Measurements from ENCODE around the gene HIGD1C.
"Not testable (repeated sequence)": the region's sequence is repeated elsewhere in the genome, so short reads cannot be mapped to it uniquely, and the experiment has no call there.

The HIGD1C gene

GRCh38 chr12:51012570-51013236, 60.4 kb downstream of the HIGD1C start:
- peak; percentile 63 for ATAC-seq
- TF ChIP-seq PPARA (CRISPR knock-in tag; IDR thresholded peaks at IDR 0.05; ENCODE audit: borderline replicate concordance) (no peak), ISL1 (CRISPR knock-in tag; IDR thresholded peaks at IDR 0.05) (peak; percentile 51)

DNA sequence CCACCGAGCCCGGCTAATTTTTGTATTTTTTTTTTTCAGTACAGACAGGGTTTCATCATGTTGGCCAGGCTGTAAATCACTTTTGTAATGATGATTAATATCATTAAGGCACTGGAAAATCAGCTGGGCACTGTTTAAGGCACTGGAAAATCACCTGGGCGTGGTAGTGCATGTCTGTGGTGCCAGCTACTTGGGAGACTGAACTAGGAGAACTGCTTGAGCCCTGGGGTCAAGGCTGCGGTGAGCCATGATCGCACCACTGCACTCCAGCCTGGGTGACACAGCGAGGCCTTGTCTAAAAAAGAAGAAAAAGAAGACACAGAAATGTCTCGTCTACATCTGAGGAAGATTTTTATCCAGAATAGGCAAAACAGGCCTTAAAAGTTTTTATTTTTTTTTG, 61.1 kb downstream of the HIGD1C start:
- ATAC-seq = no peak
- TF ChIP-seq ISL1 (CRISPR knock-in tag; IDR thresholded peaks at IDR 0.05) = no peak
- no peak for TF ChIP-seq CSDC2 (CRISPR knock-in tag; IDR thresholded peaks at IDR 0.05)

DNA sequence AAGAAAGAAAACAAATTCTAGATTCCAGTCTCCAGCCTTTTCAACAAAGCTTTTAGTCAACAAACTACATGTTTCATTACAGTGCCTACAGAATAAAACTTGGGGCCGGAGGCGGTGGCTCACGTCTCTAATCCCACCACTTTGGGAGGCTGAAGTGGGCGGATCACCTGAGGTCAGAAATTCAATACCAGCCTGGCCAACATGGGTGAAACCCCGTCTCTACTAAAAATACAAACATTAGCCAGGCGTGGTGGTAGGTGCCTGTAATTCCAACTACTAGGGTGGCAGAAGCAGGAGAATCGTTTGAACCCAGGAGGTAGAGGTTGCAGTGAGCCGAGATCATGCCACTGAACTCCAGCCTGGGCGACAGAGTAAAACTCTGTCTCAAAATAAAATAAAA, 62.1 kb downstream of the HIGD1C start:
- not testable (repeated sequence) for ATAC-seq

- no peak for ATAC-seq
- TF ChIP-seq ARNTL (CRISPR knock-in tag; IDR thresholded peaks at IDR 0.05; ENCODE audit: borderline replicate concordance, low read depth) (no peak), CSDC2 (CRISPR knock-in tag; IDR thresholded peaks at IDR 0.05) (no peak), ZNF565 (CRISPR knock-in tag; conservative IDR thresholded peaks at IDR 0.05; ENCODE audit: low read depth) (no peak), RARB (CRISPR knock-in tag; IDR thresholded peaks at IDR 0.05) (no peak), ZFP30 (CRISPR knock-in tag; IDR thresholded peaks at IDR 0.05) (no peak), ISL1 (CRISPR knock-in tag; IDR thresholded peaks at IDR 0.05) (no peak), GLIS3 (CRISPR knock-in tag; IDR thresholded peaks at IDR 0.05) (no peak), TCF4 (CRISPR knock-in tag; IDR thresholded peaks at IDR 0.05; ENCODE audit: borderline replicate concordance) (no peak), PPARA (CRISPR knock-in tag; IDR thresholded peaks at IDR 0.05; ENCODE audit: borderline replicate concordance) (no peak), ZNF70 (CRISPR knock-in tag; IDR thresholded peaks at IDR 0.05) (no peak), ZNF8 (CRISPR knock-in tag; IDR thresholded peaks at IDR 0.05) (no peak), PATZ1 (CRISPR knock-in tag; IDR thresholded peaks at IDR 0.05; ENCODE audit: borderline replicate concordance) (no peak), ZC3H10 (CRISPR knock-in tag; IDR thresholded peaks at IDR 0.05) (no peak), SNAI2 (CRISPR knock-in tag; IDR thresholded peaks at IDR 0.05) (no peak)
- TF ChIP-seq, protein P1, sequence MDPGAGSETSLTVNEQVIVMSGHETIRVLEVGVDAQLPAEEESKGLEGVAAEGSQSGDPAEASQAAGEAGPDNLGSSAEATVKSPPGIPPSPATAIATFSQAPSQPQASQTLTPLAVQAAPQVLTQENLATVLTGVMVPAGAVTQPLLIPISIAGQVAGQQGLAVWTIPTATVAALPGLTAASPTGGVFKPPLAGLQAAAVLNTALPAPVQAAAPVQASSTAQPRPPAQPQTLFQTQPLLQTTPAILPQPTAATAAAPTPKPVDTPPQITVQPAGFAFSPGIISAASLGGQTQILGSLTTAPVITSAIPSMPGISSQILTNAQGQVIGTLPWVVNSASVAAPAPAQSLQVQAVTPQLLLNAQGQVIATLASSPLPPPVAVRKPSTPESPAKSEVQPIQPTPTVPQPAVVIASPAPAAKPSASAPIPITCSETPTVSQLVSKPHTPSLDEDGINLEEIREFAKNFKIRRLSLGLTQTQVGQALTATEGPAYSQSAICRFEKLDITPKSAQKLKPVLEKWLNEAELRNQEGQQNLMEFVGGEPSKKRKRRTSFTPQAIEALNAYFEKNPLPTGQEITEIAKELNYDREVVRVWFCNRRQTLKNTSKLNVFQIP (CRISPR knock-in tag; IDR thresholded peaks at IDR 0.05; ENCODE audit: borderline replicate concordance, low read depth) = no peak
- TF ChIP-seq, protein P2, sequence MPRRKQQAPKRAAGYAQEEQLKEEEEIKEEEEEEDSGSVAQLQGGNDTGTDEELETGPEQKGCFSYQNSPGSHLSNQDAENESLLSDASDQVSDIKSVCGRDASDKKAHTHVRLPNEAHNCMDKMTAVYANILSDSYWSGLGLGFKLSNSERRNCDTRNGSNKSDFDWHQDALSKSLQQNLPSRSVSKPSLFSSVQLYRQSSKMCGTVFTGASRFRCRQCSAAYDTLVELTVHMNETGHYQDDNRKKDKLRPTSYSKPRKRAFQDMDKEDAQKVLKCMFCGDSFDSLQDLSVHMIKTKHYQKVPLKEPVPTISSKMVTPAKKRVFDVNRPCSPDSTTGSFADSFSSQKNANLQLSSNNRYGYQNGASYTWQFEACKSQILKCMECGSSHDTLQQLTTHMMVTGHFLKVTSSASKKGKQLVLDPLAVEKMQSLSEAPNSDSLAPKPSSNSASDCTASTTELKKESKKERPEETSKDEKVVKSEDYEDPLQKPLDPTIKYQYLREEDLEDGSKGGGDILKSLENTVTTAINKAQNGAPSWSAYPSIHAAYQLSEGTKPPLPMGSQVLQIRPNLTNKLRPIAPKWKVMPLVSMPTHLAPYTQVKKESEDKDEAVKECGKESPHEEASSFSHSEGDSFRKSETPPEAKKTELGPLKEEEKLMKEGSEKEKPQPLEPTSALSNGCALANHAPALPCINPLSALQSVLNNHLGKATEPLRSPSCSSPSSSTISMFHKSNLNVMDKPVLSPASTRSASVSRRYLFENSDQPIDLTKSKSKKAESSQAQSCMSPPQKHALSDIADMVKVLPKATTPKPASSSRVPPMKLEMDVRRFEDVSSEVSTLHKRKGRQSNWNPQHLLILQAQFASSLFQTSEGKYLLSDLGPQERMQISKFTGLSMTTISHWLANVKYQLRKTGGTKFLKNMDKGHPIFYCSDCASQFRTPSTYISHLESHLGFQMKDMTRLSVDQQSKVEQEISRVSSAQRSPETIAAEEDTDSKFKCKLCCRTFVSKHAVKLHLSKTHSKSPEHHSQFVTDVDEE (CRISPR knock-in tag; IDR thresholded peaks at IDR 0.05) = no peak
- TF ChIP-seq, protein P3, sequence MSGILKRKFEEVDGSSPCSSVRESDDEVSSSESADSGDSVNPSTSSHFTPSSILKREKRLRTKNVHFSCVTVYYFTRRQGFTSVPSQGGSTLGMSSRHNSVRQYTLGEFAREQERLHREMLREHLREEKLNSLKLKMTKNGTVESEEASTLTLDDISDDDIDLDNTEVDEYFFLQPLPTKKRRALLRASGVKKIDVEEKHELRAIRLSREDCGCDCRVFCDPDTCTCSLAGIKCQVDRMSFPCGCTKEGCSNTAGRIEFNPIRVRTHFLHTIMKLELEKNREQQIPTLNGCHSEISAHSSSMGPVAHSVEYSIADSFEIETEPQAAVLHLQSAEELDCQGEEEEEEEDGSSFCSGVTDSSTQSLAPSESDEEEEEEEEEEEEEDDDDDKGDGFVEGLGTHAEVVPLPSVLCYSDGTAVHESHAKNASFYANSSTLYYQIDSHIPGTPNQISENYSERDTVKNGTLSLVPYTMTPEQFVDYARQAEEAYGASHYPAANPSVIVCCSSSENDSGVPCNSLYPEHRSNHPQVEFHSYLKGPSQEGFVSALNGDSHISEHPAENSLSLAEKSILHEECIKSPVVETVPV (CRISPR knock-in tag; IDR thresholded peaks at IDR 0.05) = no peak
- TF ChIP-seq, protein P4, sequence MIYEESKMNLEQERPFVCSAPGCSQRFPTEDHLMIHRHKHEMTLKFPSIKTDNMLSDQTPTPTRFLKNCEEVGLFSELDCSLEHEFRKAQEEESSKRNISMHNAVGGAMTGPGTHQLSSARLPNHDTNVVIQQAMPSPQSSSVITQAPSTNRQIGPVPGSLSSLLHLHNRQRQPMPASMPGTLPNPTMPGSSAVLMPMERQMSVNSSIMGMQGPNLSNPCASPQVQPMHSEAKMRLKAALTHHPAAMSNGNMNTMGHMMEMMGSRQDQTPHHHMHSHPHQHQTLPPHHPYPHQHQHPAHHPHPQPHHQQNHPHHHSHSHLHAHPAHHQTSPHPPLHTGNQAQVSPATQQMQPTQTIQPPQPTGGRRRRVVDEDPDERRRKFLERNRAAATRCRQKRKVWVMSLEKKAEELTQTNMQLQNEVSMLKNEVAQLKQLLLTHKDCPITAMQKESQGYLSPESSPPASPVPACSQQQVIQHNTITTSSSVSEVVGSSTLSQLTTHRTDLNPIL (CRISPR knock-in tag; IDR thresholded peaks at IDR 0.05; ENCODE audit: low read depth) = no peak
These were observed 65.1 kb downstream of the HIGD1C start for GRCh38 chr12:51017452-51017851.
